ENCODE results near the gene CHD1L.
A peak's percentile ranks its signal among the peaks of the same experiment; 100 is the strongest.
"Not testable (repeated sequence)": the region's sequence is repeated elsewhere in the genome, so short reads cannot be mapped to it uniquely, and the experiment has no call there.

Gene CHD1L

DNA sequence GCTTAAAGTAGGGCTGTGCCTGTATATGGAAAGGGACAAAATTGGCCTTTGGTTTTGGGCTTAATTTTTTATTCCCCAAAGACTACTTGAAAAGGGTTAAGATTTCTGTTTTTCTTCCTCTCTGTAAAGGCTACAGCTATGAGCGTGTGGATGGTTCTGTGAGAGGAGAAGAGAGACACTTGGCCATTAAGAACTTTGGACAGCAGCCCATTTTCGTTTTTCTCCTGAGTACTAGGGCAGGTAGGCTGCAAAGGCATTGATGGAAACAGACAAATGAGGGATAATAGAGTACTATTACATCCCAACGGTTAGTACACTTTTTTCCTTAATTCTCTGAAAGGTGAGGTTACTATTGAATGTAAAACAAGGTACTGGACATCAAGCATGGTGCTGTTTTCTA, 29.6 kb downstream of the CHD1L start:
- DNase-seq = no peak

- DNase-seq = peak; percentile 73
These were observed 31.2 kb downstream of the CHD1L start for GRCh38 chr1:147273409-147274336.

DNA sequence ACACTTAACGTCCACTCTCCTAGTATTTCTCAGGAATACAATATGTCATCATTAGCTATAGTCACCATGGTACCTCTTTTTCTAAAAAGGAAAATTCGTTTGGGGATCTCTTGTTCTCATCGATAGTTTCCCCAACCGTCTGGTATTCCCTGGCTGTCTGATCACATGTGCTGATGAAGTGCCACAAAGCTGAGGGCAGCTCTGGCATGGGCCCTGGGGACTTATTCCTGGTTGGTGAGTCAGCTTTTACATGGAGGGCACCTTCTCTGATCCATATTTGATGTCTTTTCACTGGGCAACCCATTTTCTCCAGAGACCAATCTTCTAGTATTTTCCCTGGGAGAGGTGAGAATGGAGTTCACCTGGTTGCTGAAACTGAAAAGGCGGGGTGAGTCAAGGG, 39.5 kb downstream of the CHD1L start:
- DNase-seq = no peak

- DNase-seq = no peak
These were observed 40.5 kb downstream of the CHD1L start for GRCh38 chr1:147283011-147283410.

- DNase-seq = no peak
These were observed 44.8 kb downstream of the CHD1L start for GRCh38 chr1:147287133-147287865.

DNA sequence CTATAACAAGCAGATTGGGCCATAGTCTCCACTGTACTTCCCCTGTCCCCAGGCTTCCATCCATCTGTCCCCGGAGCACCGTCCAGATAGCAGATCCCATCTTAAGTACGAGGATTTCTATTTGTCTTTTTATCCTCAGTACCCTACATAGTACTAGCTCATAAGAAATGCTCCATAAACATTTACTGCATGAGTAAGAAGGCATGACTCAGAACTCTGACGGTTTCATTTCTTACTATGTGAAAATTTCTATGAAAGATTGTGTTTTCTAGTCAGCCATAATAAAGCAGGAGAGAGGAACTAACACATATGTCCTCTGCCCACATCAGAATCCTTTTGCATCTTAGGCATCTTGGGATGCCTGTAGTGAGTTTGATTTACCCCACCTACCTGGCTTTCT, 49.5 kb downstream of the CHD1L start:
- DNase-seq = no peak

GRCh38 chr1:147292631-147293251, 50.3 kb downstream of the CHD1L start:
- DNase-seq = no peak

- no peak for DNase-seq
These were observed 55.0 kb downstream of the CHD1L start for GRCh38 chr1:147297438-147297837.

GRCh38 chr1:147305803-147306202, 63.3 kb downstream of the CHD1L start:
- DNase-seq = not testable (repeated sequence)

DNA sequence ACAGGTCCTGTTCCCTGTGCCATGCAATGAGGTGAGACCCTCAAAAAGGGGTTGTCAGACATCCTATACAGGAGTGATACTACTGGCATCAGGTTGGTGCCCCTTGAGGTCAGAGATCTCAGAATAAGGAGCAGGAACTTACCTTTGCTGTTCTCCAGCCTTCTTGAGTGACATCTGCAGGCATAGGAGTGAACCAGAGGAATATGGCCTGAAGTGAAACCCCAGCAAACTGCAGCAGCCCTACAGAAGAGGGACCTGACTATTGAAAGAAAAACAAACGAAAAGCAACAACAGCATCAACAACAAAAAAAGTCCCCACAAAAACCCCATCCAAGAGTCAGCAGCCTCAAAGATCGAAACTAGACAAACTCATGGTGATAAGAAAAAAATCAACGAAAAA, 74.5 kb downstream of the CHD1L start:
- DNase-seq = no peak

DNA sequence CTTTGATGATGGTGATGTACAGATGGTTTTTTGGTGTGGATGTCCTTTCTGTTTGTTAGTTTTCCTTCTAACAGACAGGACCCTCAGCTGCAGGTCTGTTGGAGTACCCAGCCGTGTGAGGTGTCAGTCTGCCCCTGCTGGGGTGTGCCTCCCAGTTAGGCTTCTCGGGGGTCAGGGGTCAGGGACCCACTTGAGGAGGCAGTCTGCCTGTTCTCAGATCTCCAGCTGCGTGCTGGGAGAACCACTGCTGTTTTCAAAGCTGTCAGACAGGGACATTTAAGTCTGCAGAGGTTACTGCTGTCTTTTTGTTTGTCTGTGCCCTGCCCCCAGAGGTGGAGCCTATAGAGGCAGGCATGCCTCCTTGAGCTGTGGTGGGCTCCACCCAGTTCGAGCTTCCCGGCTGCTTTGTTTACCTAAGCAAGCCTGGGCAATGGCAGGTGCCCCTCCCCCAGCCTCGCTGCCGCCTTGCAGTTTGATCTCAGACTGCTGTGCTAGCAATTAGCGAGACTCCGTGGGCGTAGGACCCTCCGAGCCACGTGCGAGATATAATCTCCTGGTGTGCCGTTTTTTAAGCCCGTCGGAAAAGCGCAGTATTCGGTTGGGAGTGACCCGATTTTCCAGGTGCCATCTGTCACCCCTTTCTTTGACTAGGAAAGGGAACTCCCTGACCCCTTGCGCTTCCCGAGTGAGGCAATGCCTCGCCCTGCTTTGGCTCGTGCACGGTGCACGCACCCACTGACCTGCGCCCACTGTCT, 84.6 kb downstream of the CHD1L start:
- not testable (repeated sequence) for DNase-seq

GRCh38 chr1:147334292-147334691, 91.8 kb downstream of the CHD1L start:
- DNase-seq = no peak

- no peak for DNase-seq
These were observed 93.8 kb downstream of the CHD1L start for GRCh38 chr1:147336291-147336690.

DNA sequence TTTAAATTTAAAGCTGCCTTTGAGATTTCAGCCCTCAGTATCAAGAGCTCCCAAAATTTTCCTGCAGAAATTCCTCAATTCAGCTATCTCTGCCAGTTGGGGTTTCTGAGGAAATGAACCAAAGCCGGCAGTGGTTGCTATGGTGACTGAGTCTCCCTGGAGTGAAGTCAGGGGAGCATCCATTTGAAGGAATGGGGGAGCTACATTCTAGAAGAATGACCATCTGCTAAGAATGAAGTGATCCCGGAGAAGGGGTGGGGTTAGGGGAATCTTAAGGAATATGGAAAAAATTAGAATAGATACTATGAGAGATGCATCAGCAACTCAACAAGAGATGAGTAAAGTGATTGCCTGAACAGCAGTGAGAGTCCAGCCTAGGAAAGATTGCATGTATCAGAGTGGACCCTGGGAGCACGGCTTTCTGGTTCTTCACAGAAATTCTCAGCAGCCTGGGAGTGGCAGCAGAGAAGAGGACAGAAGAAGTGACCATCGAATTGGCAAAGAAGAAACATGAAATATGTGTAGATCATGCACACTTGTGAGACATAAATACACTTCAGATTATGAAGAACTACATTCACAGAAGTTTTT, 94.7 kb downstream of the CHD1L start:
- DNase-seq = no peak

- DNase-seq = no peak
These were observed 96.1 kb downstream of the CHD1L start for GRCh38 chr1:147338571-147338970.

GRCh38 chr1:147341246-147341645, 98.8 kb downstream of the CHD1L start:
- DNase-seq = no peak
